T-helper 1 cell treated with Interleukin-12 subunit alpha and Interleukin-12 subunit beta and Interleukin-4 antibody, amounts not matched to agents 30 μg/mL and 1 μg/mL, for 36 hours (primary cell): ENCODE data around the gene FFAR2.

Source experiments
- H3K27ac Mint-ChIP-seq: one replicate; pipeline ENCODE4 v1.8.0; 2021; ENCODE audit warnings: mild to moderate bottlenecking, mixed read lengths
- H3K27me3 Mint-ChIP-seq: one replicate; pipeline ENCODE4 v1.8.0; 2021; ENCODE audit warnings: low read depth, mixed read lengths
- H3K36me3 Mint-ChIP-seq: one replicate; pipeline ENCODE4 v1.8.0; 2021; ENCODE audit warnings: low read depth, mixed read lengths
- H3K4me1 Mint-ChIP-seq: one replicate; pipeline ENCODE4 v1.8.0; 2021; ENCODE audit warnings: low read depth, mixed read lengths
- H3K4me3 Mint-ChIP-seq: one replicate; pipeline ENCODE4 v1.8.0; 2021; ENCODE audit warnings: mild to moderate bottlenecking, moderate library complexity, mixed read lengths
- H3K9me3 Mint-ChIP-seq: one replicate; pipeline ENCODE4 v1.8.0; 2021; ENCODE audit warnings: mixed read lengths

The FFAR2 gene

DNA sequence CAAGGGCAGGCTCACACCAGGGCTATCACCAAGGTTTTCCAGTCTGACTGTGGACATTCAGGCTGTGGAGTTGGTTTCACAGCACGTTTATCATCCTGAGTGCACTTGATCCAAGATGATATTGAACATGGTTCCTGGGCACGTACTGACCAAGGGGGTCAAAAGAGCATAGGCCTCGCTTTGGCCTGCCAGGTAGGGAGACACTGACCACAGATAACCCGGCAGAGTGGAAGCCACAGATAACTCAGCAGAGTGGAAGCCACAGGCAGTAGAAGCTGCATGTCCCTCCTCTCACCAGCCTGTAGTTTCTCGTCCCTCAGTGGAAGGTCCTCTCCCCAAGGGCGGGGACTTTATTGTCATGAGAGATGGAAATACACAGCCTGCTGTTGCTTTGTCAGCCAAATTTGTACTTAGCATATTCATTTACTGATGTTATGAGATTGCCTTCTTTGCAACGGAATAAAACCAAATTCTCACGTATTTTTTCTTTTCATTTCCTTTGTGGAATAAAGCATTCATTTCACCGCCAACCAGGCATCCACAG is 51.0 kb downstream of the FFAR2 start:
- no peak overlapping the region for H3K27ac Mint-ChIP-seq
- no peaks in the 10 kb centered on the region for H3K9me3 Mint-ChIP-seq
- no peaks in the 10 kb centered on the region for H3K36me3 Mint-ChIP-seq
- H3K4me3 Mint-ChIP-seq, result no peak overlapping the region
- H3K4me1 Mint-ChIP-seq, result peaks cover 7% of the 10 kb centered on the region
- H3K27me3 Mint-ChIP-seq, result peaks cover 4% of the 10 kb centered on the region

DNA sequence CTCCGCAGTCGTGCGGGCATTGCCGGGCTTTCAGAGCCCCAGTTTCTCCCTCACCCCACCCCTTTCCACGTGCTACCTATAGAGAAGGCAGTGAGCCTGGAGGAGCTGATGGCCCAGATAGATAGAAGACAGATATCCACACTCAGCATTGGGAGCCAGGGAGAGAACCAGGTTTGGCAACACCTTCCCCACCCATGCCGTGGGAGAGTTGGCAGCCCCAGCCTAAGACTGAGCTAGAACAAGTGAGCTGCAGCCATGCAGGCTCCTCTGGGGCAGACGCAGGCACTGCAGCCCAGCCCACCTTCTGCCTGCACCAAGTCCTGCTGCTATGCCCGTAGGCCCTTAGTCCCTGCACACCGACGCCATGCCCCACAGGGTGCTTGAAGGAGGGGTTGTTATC is 52.6 kb downstream of the FFAR2 start:
- Mint-ChIP-seq H3K36me3 (no peaks in the 10 kb centered on the region), H3K27ac (no peak overlapping the region), H3K9me3 (no peaks in the 10 kb centered on the region), H3K4me1 (peaks cover under 1% of the 10 kb centered on the region), H3K4me3 (no peak overlapping the region), H3K27me3 (peaks cover 10% of the 10 kb centered on the region)
